Measurements from ENCODE around the gene BRIP1.
"Not testable (repeated sequence)": the region's sequence is repeated elsewhere in the genome, so short reads cannot be mapped to it uniquely, and the experiment has no call there.

BRIP1 gene

DNA sequence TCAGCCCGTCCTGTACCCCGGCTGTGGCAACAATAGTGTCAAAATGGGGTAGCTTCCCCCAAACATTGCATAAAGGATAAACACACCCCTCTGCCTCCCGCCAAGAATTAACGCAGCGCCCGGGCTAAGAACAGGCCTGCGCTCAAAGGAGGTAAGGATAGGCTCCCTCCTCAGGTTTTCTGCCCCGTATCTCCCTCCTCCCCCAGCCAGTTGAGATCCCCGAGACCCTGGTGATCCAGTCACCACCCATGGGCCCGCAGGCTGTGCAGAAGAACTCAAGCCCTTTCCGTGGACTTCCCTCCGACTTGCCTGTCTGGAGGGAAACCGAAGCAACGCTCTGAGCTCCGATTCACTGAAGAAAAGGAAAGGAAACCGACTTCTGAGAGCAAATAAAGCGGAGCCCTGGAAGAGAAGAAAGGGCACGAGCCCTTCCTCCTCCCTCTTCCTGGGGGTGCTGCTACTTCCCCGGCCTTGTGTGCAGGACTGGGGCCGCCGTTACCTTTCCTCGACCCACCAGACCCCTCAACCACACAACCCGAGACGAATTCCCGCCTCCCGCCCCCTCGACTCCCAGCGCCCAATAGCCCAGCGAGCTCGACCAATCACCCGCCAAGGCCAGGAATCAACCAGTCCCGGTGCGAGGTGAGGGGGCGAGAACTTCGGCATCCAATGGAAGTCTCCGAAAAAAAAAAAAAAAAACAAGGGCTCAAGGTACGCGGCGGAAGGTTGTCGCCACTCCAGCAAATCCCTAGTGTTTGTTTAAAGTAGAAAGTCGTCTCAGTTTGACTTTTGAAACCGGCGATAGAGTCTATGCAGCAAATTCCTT is at the start of gene BRIP1:
Gene BRIP1 (minus strand): TSS at position 554 of the 826 bp plus-strand sequence. CDS start 1,989 bp downstream, outside the sequence.
- peak; percentile 79 to 85 for DNase-seq (ENCODE audit: low read depth in 2 of 2)

DNA sequence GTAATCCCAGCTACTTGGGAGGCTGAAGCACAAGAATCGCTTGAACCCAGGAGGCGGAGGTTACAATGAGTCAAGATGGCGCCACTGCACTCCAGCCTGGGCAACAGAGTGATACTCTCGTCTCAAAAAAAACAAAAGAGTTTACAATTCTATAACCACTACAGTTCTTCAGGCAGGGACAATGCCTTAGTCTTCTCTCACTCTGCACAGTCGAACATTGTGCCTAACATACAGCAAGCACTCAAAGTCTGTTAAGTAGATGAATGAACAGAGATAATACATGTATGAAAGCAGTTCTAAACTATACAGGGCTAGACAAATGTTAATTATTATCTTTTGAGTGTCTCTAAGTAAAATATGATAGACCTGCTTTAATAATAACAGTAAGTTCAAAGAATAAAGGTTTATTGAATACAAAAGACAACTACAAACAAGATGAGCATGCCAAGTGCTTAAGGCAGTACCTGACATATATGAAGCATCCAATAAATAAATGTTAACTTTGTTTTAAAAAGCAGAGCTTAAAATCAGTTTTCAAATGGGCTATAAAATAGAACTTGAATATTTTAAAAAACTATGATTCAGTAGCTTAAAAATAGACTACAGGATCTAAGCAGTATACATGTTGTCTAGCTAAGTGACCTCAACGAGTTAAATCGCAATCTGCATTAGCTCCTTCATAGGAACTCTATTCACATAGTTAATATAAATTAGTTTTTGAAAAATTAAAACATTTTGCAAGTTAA is 45.1 kb upstream of the BRIP1 start:
- DNase-seq (ENCODE audit: low read depth in 2 of 2), result no peak

- no peak for DNase-seq (ENCODE audit: low read depth in 2 of 2)
These were observed 44.0 kb upstream of the BRIP1 start for GRCh38 chr17:61907361-61907760.

DNA sequence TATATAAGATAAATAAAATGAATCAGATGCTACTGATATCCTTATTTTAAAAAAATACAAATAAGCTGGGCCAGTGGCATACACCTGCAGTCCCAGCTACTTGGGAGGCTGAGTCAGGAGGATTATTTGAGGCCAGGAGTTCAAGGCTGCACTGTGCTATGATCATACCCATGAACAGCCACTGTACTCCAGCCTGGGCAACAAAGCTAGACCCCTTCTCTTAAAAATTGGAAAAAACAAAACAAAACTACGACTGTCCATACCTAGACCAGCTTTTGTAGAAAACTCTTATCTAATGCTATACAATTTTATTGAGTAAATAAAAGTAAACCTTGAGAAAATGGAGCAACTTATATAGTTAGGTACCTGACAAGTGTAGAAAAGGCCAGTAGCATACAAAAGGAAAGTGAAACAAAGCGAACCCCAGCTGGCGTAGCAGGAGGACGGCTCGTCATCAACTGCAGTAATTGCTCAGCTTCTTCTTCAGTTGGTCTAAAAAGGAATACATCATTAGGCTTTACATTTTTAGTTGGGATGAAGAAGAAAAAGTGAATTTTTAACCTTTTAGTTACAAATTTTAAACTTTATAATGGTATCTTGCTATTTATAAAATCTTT is 40.9 kb upstream of the BRIP1 start:
- peak in 1 of 2 donors; percentile 4 for DNase-seq (ENCODE audit: low read depth in 2 of 2)

DNA sequence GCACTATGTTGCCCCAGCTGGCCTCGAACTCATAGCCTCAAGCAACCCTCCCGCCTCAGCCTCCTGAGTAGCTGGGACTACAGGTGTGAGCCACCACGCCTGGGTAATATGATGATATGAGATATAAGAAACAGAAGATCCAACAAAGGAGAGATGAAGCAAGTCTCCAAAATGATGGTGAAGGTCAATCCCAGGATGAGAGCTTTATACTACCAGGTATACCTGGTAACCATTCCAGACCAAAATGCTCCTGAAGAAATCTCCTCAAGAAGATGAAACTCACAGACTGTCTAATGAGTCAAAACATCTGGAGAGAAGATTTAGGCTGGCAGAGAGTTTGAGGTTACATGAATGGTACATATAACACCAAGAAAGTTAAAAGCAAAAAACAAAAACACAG is 39.9 kb upstream of the BRIP1 start:
- no peak for DNase-seq (ENCODE audit: low read depth in 2 of 2)

- DNase-seq (ENCODE audit: low read depth in 2 of 2), result no peak
These were observed 34.3 kb upstream of the BRIP1 start for GRCh38 chr17:61897548-61898180.

GRCh38 chr17:61895391-61895790 is 32.1 kb upstream of the BRIP1 start:
- DNase-seq (ENCODE audit: low read depth in 2 of 2), result no peak

DNA sequence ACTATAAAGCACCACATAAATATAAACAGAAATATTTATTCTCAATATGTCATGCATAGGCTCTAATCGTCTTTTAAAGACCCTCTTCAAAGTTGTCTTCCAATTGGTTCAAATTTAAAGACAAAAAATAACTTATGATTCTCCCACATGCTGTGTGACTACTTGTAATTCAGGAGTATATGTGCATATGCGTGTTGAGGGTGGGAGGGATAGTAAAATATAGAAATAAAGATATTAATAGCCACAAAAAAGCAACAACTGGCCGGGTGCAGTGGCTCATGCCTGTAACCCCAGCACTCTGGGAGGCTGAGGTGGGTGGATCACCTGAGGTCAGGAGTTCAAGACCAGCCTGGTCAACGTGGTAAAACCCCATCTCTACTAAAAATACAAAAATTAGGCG is 31.0 kb upstream of the BRIP1 start:
- not testable (repeated sequence) for DNase-seq (ENCODE audit: low read depth in 2 of 2)

DNA sequence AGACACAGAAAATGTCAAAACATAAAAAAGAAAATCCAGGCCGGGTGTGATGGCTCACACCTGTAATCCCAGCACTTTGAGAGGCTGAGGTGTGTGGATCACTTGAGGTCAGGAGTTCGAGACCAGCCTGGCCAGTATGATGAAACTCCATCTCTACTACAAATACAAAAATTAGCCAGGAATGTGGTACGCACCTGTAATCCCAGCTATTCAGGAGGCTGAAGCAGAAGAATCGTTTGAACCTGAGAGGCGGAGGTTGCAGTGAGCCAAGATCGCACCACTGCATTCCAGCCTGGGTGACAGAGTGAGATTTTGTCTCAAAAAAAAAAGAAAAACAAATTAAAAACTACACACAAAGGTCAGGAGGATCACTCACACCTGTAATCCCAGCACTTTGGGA is 24.4 kb upstream of the BRIP1 start:
- DNase-seq (ENCODE audit: low read depth in 2 of 2), result not testable (repeated sequence)

- not testable (repeated sequence) for DNase-seq (ENCODE audit: low read depth in 2 of 2)
These were observed 22.5 kb upstream of the BRIP1 start for GRCh38 chr17:61885865-61886264.

DNA sequence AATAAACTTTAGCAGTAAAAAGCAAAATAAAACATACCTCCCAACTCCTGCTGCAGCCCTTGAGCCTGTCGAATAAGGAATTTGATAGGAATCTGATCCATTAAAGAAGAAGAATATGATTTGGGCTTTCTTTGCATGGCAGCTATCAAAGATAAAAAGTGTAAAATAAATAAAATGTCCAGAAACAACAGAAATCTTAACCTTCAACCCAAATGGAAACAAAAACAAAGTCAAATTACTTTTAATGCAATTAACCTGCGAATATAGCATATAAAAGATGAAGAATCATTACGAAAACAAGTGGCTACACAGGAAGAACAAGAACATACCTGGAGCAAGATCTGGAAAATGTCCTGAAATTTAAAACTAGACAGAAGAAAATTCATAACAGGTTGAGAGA is 21.5 kb upstream of the BRIP1 start:
- DNase-seq (ENCODE audit: low read depth in 2 of 2), result no peak

- no peak for DNase-seq (ENCODE audit: low read depth in 2 of 2)
These were observed 17.3 kb upstream of the BRIP1 start for GRCh38 chr17:61880589-61881102.

- DNase-seq (ENCODE audit: low read depth in 2 of 2), result no peak
These were observed 15.8 kb upstream of the BRIP1 start for GRCh38 chr17:61878984-61879612.

GRCh38 chr17:61878520-61878919 is 15.2 kb upstream of the BRIP1 start:
- DNase-seq (ENCODE audit: low read depth in 2 of 2), result no peak

GRCh38 chr17:61877837-61878236 is 14.5 kb upstream of the BRIP1 start:
- no peak for DNase-seq (ENCODE audit: low read depth in 2 of 2)

- DNase-seq (ENCODE audit: low read depth in 2 of 2), result no peak
These were observed 12.5 kb upstream of the BRIP1 start for GRCh38 chr17:61875804-61876203.

- DNase-seq (ENCODE audit: low read depth in 2 of 2), result no peak
These were observed 12.0 kb upstream of the BRIP1 start for GRCh38 chr17:61875285-61875684.

GRCh38 chr17:61874075-61874474 is 10.7 kb upstream of the BRIP1 start:
- DNase-seq (ENCODE audit: low read depth in 2 of 2), result no peak

GRCh38 chr17:61872099-61872498 is 8.8 kb upstream of the BRIP1 start:
- no peak for DNase-seq (ENCODE audit: low read depth in 2 of 2)

GRCh38 chr17:61869138-61869537 is 5.8 kb upstream of the BRIP1 start:
- no peak for DNase-seq (ENCODE audit: low read depth in 2 of 2)

DNA sequence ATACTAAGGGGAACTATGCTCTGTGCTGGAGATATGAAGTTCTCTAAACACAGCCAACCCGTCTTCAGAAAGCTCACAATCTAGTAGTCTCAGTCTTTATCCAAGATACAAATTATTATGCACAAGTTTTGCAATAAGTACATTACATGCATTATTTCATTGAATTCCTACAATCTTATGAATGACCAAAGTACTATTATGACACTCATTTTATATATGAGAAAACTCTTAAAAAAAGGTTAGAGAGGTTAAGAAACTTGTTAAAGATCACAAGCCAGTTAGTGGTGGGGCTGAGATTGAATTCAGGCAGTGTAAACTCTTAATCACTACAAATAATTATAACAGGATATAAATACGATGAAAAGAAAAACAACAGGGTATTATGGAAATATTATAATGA is 4.7 kb upstream of the BRIP1 start:
- no peak for DNase-seq (ENCODE audit: low read depth in 2 of 2)
